ENCODE data around the gene RALGAPA1. TPM values are rescaled to one million over a fixed set of nuclear protein-coding genes. Genes with fewer than 3 reads are reported as not detected.

Gene RALGAPA1
- polyA plus RNA-seq, 1 donor (not counting 4 experiments of a cell fraction or from before 2014, with no cell fraction given), result 12.1 TPM

DNA sequence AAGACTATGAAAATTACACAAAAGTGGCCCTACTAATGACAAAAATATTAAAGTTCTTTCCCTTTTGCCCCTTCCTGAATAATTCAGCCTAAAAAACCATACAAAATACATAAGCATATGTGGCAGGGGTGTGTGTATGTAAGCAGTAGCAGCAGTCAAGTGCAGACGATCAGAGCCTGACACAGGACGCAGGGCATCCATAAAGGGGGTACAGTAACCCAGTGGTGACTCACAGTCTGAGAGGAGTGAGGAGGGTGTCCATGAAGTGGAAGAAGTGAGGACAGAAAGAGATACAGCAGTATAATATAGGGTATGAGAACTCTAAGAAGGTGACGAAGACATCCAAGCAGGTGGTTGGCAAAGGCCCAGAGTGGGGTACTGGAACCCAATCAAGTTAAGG is 56.7 kb downstream of the RALGAPA1 start:
- DNase-seq (ENCODE audit: low read depth, low spot score) (no peak), FAIRE-seq (no peak)
- H2AFZ ChIP-seq (ENCODE audit: control insufficient read depth, low read length), result no peak overlapping the region
- peaks cover 0 to 6% of the 10 kb centered on the region in 2 experiments for H3K36me3 ChIP-seq (ENCODE audit: control insufficient read depth in 2 of 2, extremely low read depth in 1 of 2, insufficient read depth in 2 of 2, low read length in 2 of 2)
- H3K79me2 ChIP-seq (ENCODE audit: control insufficient read depth, insufficient read depth, low read length), result no peaks in the 10 kb centered on the region
- dilution Hi-C loops (cut with MboI; ENCODE audit: extremely low pct_ligation_motif_present, low sequenced_read_pairs), result no loop called here
- TF ChIP-seq, protein P1, sequence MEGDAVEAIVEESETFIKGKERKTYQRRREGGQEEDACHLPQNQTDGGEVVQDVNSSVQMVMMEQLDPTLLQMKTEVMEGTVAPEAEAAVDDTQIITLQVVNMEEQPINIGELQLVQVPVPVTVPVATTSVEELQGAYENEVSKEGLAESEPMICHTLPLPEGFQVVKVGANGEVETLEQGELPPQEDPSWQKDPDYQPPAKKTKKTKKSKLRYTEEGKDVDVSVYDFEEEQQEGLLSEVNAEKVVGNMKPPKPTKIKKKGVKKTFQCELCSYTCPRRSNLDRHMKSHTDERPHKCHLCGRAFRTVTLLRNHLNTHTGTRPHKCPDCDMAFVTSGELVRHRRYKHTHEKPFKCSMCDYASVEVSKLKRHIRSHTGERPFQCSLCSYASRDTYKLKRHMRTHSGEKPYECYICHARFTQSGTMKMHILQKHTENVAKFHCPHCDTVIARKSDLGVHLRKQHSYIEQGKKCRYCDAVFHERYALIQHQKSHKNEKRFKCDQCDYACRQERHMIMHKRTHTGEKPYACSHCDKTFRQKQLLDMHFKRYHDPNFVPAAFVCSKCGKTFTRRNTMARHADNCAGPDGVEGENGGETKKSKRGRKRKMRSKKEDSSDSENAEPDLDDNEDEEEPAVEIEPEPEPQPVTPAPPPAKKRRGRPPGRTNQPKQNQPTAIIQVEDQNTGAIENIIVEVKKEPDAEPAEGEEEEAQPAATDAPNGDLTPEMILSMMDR (optimal IDR thresholded peaks at IDR 0.05 in 1 of 3, IDR thresholded peaks at IDR 0.05 in 1 of 3, conservative IDR thresholded peaks at IDR 0.05 in 1 of 3; ENCODE audit: extremely low read depth in 1 of 3, insufficient read depth in 2 of 3, low read length in 3 of 3), result no peak
- TF ChIP-seq EZH2 (IDR thresholded peaks at IDR 0.05; ENCODE audit: low read length), result no peak
- no peaks in the 10 kb centered on the region for H4K20me1 ChIP-seq (ENCODE audit: control insufficient read depth, extremely low read depth, insufficient read depth, low read length)
- no peaks in the 10 kb centered on the region for H3K9me3 ChIP-seq (ENCODE audit: control insufficient read depth, low read depth, low read length)
- no peak overlapping the region for H3K4me2 ChIP-seq (ENCODE audit: control insufficient read depth, extremely low read depth, insufficient read depth, low read depth, low read length)
- no peak overlapping the region for H3K4me3 ChIP-seq (ENCODE audit: control insufficient read depth in 2 of 3, extremely low read depth in 1 of 3, insufficient read depth in 2 of 3, low read depth in 1 of 3, low read length in 3 of 3)
- no peak overlapping the region for H3K9ac ChIP-seq (ENCODE audit: control insufficient read depth, extremely low read depth, insufficient read depth, low read length)
- no peaks in the 10 kb centered on the region for H3K27me3 ChIP-seq (ENCODE audit: control insufficient read depth, extremely low read depth, insufficient read depth, low read length)
- no peak overlapping the region for H3K27ac ChIP-seq (ENCODE audit: control insufficient read depth, insufficient read depth, low read length)
- no peaks in the 10 kb centered on the region for H3K4me1 ChIP-seq (ENCODE audit: control insufficient read depth, extremely low read depth, insufficient read depth, low read length)
- no peaks in the 10 kb centered on the region for H3K9me1 ChIP-seq (ENCODE audit: control insufficient read depth, extremely low read depth, insufficient read depth, low read length)

DNA sequence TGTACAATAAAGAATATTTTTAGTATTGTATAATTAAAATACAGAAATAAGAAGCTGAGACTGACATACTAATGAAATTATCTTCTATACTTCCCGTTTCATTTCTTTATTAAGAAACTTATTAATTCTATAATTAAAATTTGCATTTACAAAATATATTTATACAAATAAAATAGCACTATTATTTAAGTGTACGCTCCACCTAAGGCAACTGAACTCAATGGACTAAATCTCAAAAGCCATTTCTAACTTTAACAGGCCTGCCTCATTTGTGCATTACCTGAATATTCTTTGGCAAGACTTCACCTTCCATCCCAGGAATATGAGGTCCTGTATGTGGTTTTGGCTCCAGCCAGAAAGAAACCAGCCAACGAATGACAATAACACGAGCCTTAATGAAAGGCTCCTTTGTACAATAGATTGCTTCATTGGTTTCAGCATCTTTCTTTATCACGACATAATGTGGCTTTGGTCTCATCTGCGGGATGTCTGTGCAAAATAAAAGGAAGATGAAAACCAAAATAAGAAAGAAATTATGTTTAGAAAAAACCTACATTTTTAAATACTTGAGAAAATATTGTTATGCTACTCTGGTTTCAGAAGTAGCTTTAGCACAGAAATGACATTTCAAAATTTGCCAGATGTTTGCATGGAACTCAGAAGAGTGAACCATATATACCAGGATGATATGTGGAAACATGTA is 58.7 kb downstream of the RALGAPA1 start:
- H3K36me3 ChIP-seq (ENCODE audit: control insufficient read depth in 2 of 2, extremely low read depth in 1 of 2, insufficient read depth in 2 of 2, low read length in 2 of 2), result peaks cover 0 to 6% of the 10 kb centered on the region in 2 experiments
- H3K9ac ChIP-seq (ENCODE audit: control insufficient read depth, extremely low read depth, insufficient read depth, low read length), result no peak overlapping the region
- no peak overlapping the region for H3K27ac ChIP-seq (ENCODE audit: control insufficient read depth, insufficient read depth, low read length)
- no peak for DNase-seq (ENCODE audit: low read depth, low spot score)
- H3K9me3 ChIP-seq (ENCODE audit: control insufficient read depth, low read depth, low read length), result no peaks in the 10 kb centered on the region
- H3K4me1 ChIP-seq (ENCODE audit: control insufficient read depth, extremely low read depth, insufficient read depth, low read length), result no peaks in the 10 kb centered on the region
- no peak overlapping the region for H3K4me3 ChIP-seq (ENCODE audit: control insufficient read depth in 2 of 3, extremely low read depth in 1 of 3, insufficient read depth in 2 of 3, low read depth in 1 of 3, low read length in 3 of 3)
- FAIRE-seq, result peak; percentile 51
- no peaks in the 10 kb centered on the region for H3K9me1 ChIP-seq (ENCODE audit: control insufficient read depth, extremely low read depth, insufficient read depth, low read length)
- H3K4me2 ChIP-seq (ENCODE audit: control insufficient read depth, extremely low read depth, insufficient read depth, low read depth, low read length), result no peak overlapping the region
- TF ChIP-seq, protein P1 (optimal IDR thresholded peaks at IDR 0.05 in 1 of 3, IDR thresholded peaks at IDR 0.05 in 1 of 3, conservative IDR thresholded peaks at IDR 0.05 in 1 of 3; ENCODE audit: extremely low read depth in 1 of 3, insufficient read depth in 2 of 3, low read length in 3 of 3), result no peak
- no peak for TF ChIP-seq EZH2 (IDR thresholded peaks at IDR 0.05; ENCODE audit: low read length)
- no peaks in the 10 kb centered on the region for H3K27me3 ChIP-seq (ENCODE audit: control insufficient read depth, extremely low read depth, insufficient read depth, low read length)
- H4K20me1 ChIP-seq (ENCODE audit: control insufficient read depth, extremely low read depth, insufficient read depth, low read length), result no peaks in the 10 kb centered on the region
- H2AFZ ChIP-seq (ENCODE audit: control insufficient read depth, low read length), result no peak overlapping the region
- H3K79me2 ChIP-seq (ENCODE audit: control insufficient read depth, insufficient read depth, low read length), result no peaks in the 10 kb centered on the region
- dilution Hi-C loops (cut with MboI; ENCODE audit: extremely low pct_ligation_motif_present, low sequenced_read_pairs), result no loop called here
